Amygdala (tissue), 56 donors: ENCODE data around the gene NLK.
"Not testable (repeated sequence)": the region's sequence is repeated elsewhere in the genome, so short reads cannot be mapped to it uniquely, and the experiment has no call there.

Source experiments
- DNase-seq, 56 donors: peaks; one replicate each; lab custom pipeline; 2025; lab: John Stamatoyannopoulos, UW

The NLK gene

GRCh38 chr17:28227316-28228108, 185.0 kb downstream of the NLK start:
- peak in 18 of 56 donors; percentile 5 to 62 (median 34) for DNase-seq

GRCh38 chr17:28228109-28228840, 185.8 kb downstream of the NLK start:
- DNase-seq: no peak

GRCh38 chr17:28228986-28229729, 186.7 kb downstream of the NLK start:
- DNase-seq: no peak

- DNase-seq: no peak
Observed at GRCh38 chr17:28230011-28230410, 187.5 kb downstream of the NLK start.

- not testable (repeated sequence) for DNase-seq
Observed at GRCh38 chr17:28230607-28231006, 188.1 kb downstream of the NLK start.

- DNase-seq: not testable (repeated sequence)
Observed at GRCh38 chr17:28231624-28232023, 189.1 kb downstream of the NLK start.

GRCh38 chr17:28232966-28233870, 190.7 kb downstream of the NLK start:
- DNase-seq: not testable (repeated sequence)

- DNase-seq: not testable (repeated sequence)
Observed at GRCh38 chr17:28233872-28234856, 191.7 kb downstream of the NLK start.

- DNase-seq: not testable (repeated sequence)
Observed at GRCh38 chr17:28235066-28235700, 192.7 kb downstream of the NLK start.

GRCh38 chr17:28236033-28236653, 193.7 kb downstream of the NLK start:
- not testable (repeated sequence) for DNase-seq

GRCh38 chr17:28238547-28239270, 196.2 kb downstream of the NLK start:
- not testable (repeated sequence) for DNase-seq

- no peak for DNase-seq
Observed at GRCh38 chr17:28239271-28239624, 196.8 kb downstream of the NLK start.

GRCh38 chr17:28240688-28241340, 198.3 kb downstream of the NLK start:
- DNase-seq: no peak

- no peak for DNase-seq
Observed at GRCh38 chr17:28242791-28243190, 200.3 kb downstream of the NLK start.

GRCh38 chr17:28243268-28243667, 200.8 kb downstream of the NLK start:
- not testable (repeated sequence) for DNase-seq

- DNase-seq: no peak
Observed at GRCh38 chr17:28244446-28244845, 202.0 kb downstream of the NLK start.
